Stimulated activated CD8-positive, alpha-beta memory T cell treated with anti-CD3 and anti-CD28 coated beads, Interleukin-4, amount 100 ng/mL, for 48 hours (primary cell): ENCODE results near the gene GOLGA5.
A peak's percentile ranks its signal among the peaks of the same experiment; 100 is the strongest.
"Not testable (repeated sequence)": the region's sequence is repeated elsewhere in the genome, so short reads cannot be mapped to it uniquely, and the experiment has no call there.

ENCODE experiments used
- DNase-seq: peaks from one replicate; pipeline ENCODE4 v3.0.0-alpha.2; 2020

The GOLGA5 gene

GRCh38 chr14:92830902-92831301 is 36.8 kb downstream of the GOLGA5 start:
- no peak for DNase-seq

DNA sequence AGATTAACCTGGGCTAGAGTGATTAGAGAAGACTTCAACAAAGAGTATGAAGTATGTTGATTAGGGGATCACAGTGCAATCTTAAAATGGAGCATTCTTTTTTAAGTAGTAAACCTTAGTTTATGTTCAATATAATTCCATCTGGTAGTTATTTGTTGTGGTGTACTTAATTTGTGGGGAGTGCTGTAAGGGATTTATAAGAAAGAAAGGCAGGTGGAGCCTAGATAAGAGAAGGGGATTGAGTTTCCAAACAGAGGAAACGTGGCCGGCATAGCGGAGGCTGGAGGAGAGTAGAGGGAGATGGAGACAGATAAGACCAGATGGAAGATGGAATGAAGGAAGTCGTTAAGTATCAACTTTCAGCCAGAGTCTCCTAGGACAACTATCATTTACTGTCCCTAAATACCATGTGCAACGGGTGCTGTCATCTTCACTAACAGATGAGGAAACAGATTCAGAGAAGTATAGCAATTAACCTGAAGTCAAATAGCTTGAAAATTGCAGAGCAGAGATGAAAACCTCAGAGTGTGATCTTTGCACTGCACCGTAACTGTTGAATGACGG is 38.1 kb downstream of the GOLGA5 start:
- DNase-seq = no peak

DNA sequence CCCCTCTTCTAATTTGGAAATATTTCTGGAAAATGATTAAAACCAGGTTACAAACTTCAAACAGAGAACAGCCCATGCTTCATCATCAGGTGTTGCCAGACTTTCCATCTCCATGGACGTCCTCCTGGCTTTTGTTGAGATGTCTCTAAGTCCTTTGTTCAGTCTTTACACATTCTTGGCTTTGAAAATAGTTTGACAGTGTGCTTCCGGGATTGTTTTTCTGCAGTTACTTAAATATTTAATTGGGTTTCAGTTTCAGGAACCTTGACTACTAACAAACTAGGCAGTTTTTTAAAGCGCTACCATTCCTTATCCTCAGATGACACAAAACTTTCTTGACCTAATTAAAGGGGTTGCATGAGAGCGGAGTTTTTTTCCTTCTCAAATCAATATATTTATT is 47.8 kb downstream of the GOLGA5 start:
- no peak for DNase-seq

GRCh38 chr14:92844204-92844603 is 50.1 kb downstream of the GOLGA5 start:
- DNase-seq = peak; percentile 40

DNA sequence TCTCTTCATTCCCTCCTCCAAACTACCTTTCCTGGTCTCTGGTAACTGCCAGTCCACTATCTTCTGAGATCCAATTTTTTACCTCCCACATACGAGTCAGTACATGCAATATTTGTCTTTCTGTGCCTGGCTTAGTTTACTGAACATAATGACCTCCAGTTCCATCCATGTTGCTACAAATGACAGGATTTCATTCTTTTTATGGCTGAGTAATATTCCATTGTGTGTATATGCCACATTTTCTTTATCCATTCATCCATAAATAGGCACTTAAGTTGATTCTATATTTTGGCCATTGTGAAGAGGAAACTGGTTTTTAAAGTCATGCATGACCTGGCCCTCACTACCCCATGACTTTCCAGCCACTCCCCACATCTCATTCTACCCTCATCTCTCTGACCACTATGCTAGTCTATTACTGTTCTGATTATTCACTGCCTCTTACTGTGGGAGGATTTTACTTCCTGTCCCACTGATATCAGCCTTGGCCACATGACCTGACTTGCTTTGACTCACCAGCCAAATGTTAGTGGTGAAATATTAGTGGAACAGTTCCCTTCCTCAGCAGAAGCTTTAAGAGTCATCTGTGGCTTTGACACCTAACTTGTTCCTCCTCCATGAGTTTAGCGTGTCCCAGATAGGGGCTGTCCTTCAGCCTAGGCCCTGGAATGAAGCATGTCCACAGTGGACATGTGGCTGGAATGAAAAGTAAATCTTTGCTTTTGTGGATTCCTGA is 52.2 kb downstream of the GOLGA5 start:
- peak; percentile 37 for DNase-seq

DNA sequence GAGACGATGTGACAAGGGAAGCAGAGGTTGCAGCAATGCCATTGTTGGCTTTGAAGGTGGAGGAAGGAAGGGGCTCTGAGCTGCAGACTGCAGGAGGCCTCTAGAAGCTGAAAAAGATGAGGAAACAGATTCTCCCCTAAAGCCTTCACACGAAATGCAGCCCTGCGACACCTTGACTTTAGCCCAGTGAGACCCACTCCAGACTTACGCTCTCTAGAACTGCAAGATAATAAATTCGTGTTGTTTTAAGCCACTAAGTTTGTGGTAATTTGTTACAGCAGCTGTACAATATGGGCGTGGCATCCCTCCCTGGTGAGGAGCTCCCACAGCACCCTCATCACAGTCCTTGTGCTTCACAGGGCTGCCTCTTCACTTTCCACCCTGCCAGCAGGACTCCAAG is 53.2 kb downstream of the GOLGA5 start:
- peak; percentile 26 for DNase-seq

- no peak for DNase-seq
Observed at GRCh38 chr14:92847749-92848148, 53.6 kb downstream of the GOLGA5 start.

GRCh38 chr14:92848887-92849286 is 54.8 kb downstream of the GOLGA5 start:
- no peak for DNase-seq

DNA sequence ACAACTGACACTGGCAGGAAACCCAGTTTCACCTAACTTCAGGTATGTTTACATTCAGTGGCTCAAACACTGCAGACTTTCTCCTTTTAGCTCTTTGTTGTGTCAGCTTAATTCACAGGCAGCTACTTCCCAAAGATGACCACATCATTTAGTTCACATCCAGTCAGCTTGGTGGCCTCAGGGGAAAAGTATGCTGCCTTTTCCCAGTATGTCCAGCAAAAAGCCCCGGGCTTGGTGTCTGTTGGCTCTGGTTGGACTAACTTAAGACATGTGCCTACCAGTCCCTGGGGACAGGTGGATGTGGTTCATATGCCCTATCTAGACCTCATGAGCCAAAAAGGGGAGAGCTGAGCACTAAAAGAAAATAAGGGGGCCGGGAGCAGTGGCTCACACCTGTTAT is 56.4 kb downstream of the GOLGA5 start:
- no peak for DNase-seq

DNA sequence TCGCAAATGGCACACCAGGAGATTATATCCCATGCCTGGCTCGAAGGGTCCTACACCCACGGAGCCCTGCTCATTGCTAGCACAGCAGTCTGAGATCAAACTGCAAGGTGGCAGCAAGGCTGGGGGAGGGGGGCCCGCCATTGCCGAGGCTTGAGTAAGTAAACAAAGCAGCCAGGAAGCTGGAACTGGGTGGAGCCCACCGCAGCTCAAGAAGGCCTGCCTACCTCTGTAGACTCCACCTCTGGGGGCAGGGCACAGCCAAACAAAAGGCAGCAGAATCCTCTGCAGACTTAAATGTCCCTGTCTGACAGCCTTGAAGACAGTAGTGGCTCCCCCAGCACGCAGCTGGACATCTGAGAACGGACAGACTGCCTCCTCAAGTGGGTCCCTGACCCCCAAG is 59.0 kb downstream of the GOLGA5 start:
- not testable (repeated sequence) for DNase-seq

- DNase-seq = no peak
Observed at GRCh38 chr14:92860049-92860840, 66.1 kb downstream of the GOLGA5 start.

- no peak for DNase-seq
Observed at GRCh38 chr14:92861856-92862745, 68.0 kb downstream of the GOLGA5 start.

- no peak for DNase-seq
Observed at GRCh38 chr14:92863286-92864080, 69.4 kb downstream of the GOLGA5 start.

DNA sequence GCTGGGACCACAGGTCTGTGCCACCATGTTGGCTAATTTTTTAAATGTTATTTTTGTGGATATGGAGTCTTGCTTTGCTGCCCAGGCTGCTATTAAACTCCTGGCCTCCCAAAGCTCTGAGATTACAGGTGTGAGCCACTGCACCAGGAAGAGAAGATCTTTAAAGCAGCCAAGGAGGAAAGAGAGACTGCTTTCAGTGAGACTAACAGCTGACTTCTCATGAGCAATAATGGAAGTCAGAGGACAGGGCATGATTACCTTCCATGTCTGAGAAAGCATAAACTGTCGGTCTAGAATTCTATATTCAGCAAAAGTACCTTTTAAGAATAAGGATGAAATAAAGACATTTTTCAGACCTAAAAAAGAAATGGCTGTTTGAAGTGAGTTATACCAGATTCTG is 71.6 kb downstream of the GOLGA5 start:
- DNase-seq = no peak

- no peak for DNase-seq
Observed at GRCh38 chr14:92866181-92866752, 72.2 kb downstream of the GOLGA5 start.

DNA sequence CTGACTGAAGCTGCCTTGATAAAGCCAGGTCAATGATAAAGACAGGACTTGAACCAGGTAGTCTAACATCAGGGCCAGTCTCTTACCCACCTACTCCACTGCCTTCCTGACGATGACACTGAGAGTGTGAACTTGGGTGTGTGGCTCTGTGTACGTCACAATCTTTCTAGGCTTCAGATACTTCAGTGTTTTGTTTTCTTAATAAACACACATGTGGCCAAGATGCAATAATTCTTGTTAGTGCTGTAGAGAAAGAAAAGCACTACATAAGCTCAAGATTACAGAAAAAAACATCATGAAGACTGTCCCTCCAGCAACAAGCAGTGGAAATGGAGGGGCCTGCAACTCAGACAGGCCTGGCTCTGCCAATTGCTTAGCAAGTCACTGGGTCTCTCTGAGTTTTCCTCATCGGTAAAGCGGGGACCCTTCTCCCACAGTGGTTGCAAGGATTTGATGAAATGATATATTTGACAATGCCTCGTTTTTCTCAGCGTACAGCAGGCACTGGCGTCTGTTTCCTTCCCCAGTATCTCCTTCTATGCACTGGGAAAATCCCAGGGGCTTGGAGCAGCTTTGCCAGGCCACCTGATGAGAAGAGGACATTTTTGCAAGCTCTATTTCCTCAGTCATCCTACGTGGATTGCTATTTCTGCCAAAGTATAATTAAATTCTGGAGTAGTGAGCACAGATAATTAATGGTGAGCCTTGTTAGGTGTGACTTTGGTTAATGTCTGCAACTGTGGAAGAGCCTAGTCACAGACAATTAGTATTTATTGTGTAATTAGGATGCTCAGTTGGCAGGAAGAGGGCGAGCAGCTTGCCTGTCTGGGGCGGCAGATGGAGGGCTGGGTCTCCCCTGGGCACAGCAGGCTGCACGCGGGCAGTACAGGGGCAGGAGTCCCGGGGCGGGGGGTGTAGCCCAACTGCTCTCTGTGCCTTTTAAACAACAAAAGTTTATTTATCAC is 73.1 kb downstream of the GOLGA5 start:
- DNase-seq = no peak

GRCh38 chr14:92874962-92875661 is 81.0 kb downstream of the GOLGA5 start:
- DNase-seq = no peak

GRCh38 chr14:92877757-92878431 is 83.8 kb downstream of the GOLGA5 start:
- DNase-seq = no peak

DNA sequence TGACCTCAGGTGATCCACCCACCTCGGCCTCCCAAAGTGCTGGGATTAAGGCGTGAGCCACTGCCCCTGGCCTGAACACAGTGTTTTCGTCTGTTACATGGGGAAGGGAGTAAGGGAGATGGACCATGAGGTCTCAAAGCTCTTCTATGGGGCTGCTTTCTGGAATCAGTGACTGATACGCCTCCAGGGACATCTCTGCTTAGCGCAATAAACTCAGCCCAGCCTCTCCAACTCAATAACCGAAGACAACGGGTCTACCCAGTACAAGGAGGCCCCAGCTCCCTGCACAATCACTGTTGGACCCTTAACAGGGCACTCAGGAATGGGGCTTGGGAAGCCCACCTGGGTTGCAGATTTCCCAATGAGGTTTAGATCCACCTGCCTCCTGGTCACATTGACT is 86.2 kb downstream of the GOLGA5 start:
- DNase-seq = no peak
